Body of pancreas (tissue), 4 donors: ENCODE results near the gene AKAP13. TPM values are rescaled to one million over a fixed set of nuclear protein-coding genes. Genes with fewer than 3 reads are reported as not detected.

ENCODE experiments used
- ATAC-seq: fragments of 150-250 bp; one replicate; pipeline ENCODE4 v1.9.1; 2016
- DNase-seq, 4 donors: peaks; one replicate each; pipeline ENCODE4 v3.0.0-alpha.2; 2019
- H3K27ac ChIP-seq, 4 donors: fragments of 200-600 bp; sonication (generic); 1 replicate in 3 of 4; 2 replicates in 1 of 4; pipeline versions ENCODE4 v1.5.1 to v1.6.1; 2016 to 2019; ENCODE audit warnings: mild to moderate bottlenecking in 1 of 4, mixed read lengths in 1 of 4, moderate library complexity in 1 of 4
- H3K27me3 ChIP-seq, 2 donors: fragments of 200-600 bp; sonication (generic); one replicate each; pipeline ENCODE4 v1.6.0; 2016; ENCODE audit warnings: mild to moderate bottlenecking in 1 of 2
- H3K36me3 ChIP-seq, 2 donors: fragments of 200-600 bp; sonication (generic); replicated peaks in 1 of 2; 2 replicates each; pipeline ENCODE4 v1.5.1; 2016; ENCODE audit warnings: low read depth in 2 of 2; ENCODE audit not compliant: insufficient read depth in 1 of 2
- H3K4me1 ChIP-seq: fragments of 200-600 bp; sonication (generic); one replicate; pipeline ENCODE4 v1.6.0; 2016
- H3K4me3 ChIP-seq, 2 donors: fragments of 200-600 bp; sonication (generic); 1 replicate in 1 of 2; 2 replicates in 1 of 2; pipeline ENCODE4 v1.5.1; 2016 to 2019
- H3K9me3 ChIP-seq, 3 donors: fragments of 200-600 bp; sonication (generic); 1 replicate in 2 of 3; 2 replicates in 1 of 3; pipeline ENCODE4 v1.5.1; 2016
- CTCF ChIP-seq, 7 experiments: fragments of 450-650 bp in 4 of 7; fragments of 200-600 bp in 3 of 7; sonication (generic) in 3 of 7; IDR thresholded peaks; one replicate each; pipeline ENCODE4 v1.5.1; 2016 to 2019; ENCODE audit warnings: antibody characterized with exemption in 7 of 7
- POLR2A ChIP-seq, 3 donors: fragments of 450-650 bp; IDR thresholded peaks; one replicate each; pipeline ENCODE4 v1.6.1; 2016; ENCODE audit warnings: antibody characterized with exemption in 3 of 3, mild to moderate bottlenecking in 2 of 3
- WGBS, 2 donors: methylation state at CpG; one replicate each; pipeline ENCODE4 v1.1.5; 2017; 5-methylcytosine and 5-hydroxymethylcytosine counted together
- intact Hi-C: fragments of 100-400 bp; cut with DNase I; formaldehyde crosslinking; loops from one replicate; pipeline ENCODE4 v1.15.1; 2023
- total RNA-seq, 2 donors: library from RNA; depleted of rRNA; stranded (reverse); fragments of >200 nt; gene quantifications; one replicate each; pipeline ENCODE4 v1.1.0, GENCODE V29; 2016

AKAP13 gene
- total RNA-seq, 2 donors from 2014 or later, result 102 to 160 TPM

GRCh38 chr15:85589851-85590250 lies 209.4 kb downstream of the AKAP13 start:
- peak in 3 of 4 donors; percentile 22 to 60 (median 33) for DNase-seq
- 19 to 27% methylated on average over 2 of the region's 2 CpGs for WGBS, 2 donors
- Histone ChIP-seq H3K4me3 (no peak overlapping the region), H3K9me3 (no peaks in the 10 kb centered on the region), H3K36me3 (peaks cover 0 to 6% of the 10 kb centered on the region in 2 donors), H3K4me1 (peaks cover 93% of the 10 kb centered on the region), H3K27me3 (no peaks in the 10 kb centered on the region), H3K27ac (peak overlapping the region in 3 of 4 donors; percentile 42 to 81 (median 55))
- intact Hi-C loops, result no loop called here
- TF ChIP-seq CTCF (IDR thresholded peaks at IDR 0.05) (no peak), POLR2A (IDR thresholded peaks at IDR 0.05) (no peak)
- ATAC-seq, result peak; percentile 83

GRCh38 chr15:85591622-85592021 lies 211.2 kb downstream of the AKAP13 start:
- Histone ChIP-seq H3K36me3 (peaks cover 0 to 6% of the 10 kb centered on the region in 2 donors), H3K9me3 (no peaks in the 10 kb centered on the region), H3K27ac (peak overlapping the region in 1 of 4 donors; percentile 67), H3K4me1 (peaks cover 91% of the 10 kb centered on the region), H3K27me3 (no peaks in the 10 kb centered on the region), H3K4me3 (no peak overlapping the region)
- intact Hi-C loops, result no loop called here
- DNase-seq, result no peak
- WGBS, 2 donors, result 70 to 77% methylated on average over 4 of the region's 4 CpGs
- TF ChIP-seq CTCF (IDR thresholded peaks at IDR 0.05) (no peak), POLR2A (IDR thresholded peaks at IDR 0.05) (no peak)
- no peak for ATAC-seq

GRCh38 chr15:85592148-85592547 lies 211.7 kb downstream of the AKAP13 start:
- DNase-seq (no peak), ATAC-seq (no peak)
- intact Hi-C loops, result no loop called here
- Histone ChIP-seq H3K4me3 (no peak overlapping the region), H3K36me3 (peaks cover 0 to 3% of the 10 kb centered on the region in 2 donors), H3K4me1 (peaks cover 91% of the 10 kb centered on the region), H3K9me3 (no peaks in the 10 kb centered on the region), H3K27me3 (no peaks in the 10 kb centered on the region), H3K27ac (peak overlapping the region in 3 of 4 donors; percentile 27 to 67 (median 29))
- WGBS, 2 donors, result 6 to 13% methylated on average over 3 of the region's 3 CpGs
- TF ChIP-seq POLR2A (IDR thresholded peaks at IDR 0.05), result no peak
- TF ChIP-seq CTCF (IDR thresholded peaks at IDR 0.05), result peak in 1 of 7 experiments; percentile 16

GRCh38 chr15:85593809-85594445 lies 213.5 kb downstream of the AKAP13 start:
- intact Hi-C loops, result no loop called here
- Histone ChIP-seq H3K4me1 (peaks cover 83% of the 10 kb centered on the region), H3K36me3 (peaks cover 0 to 1% of the 10 kb centered on the region in 2 donors), H3K27ac (no peak overlapping the region), H3K27me3 (no peaks in the 10 kb centered on the region), H3K9me3 (no peaks in the 10 kb centered on the region), H3K4me3 (no peak overlapping the region)
- DNase-seq (no peak), ATAC-seq (no peak)
- no peak for TF ChIP-seq POLR2A (IDR thresholded peaks at IDR 0.05)
- no peak for TF ChIP-seq CTCF (IDR thresholded peaks at IDR 0.05)
- 84 to 86% methylated on average over 1 of the region's 1 CpG for whole genome bisulfite sequencing, 2 donors
